H1 (cell line): Measurements from ENCODE around the gene GCK. TPM values are rescaled to one million over a fixed set of nuclear protein-coding genes. Genes with fewer than 3 reads are reported as not detected.

Experiments used
- BRCA1 ChIP-seq: IDR thresholded peaks from 2 replicates; pipeline ENCODE4 v1.6.1; 2012; ENCODE audit warnings: low read depth, low read length, improper control_type of control experiment
- CHD7 ChIP-seq: fragments of 300-600 bp; sonication (generic); IDR thresholded peaks from 2 replicates; pipeline ENCODE4 v1.7.1; 2012; ENCODE audit warnings: low read length, moderate library complexity, mild to moderate bottlenecking, inconsistent platforms; ENCODE audit not compliant: insufficient replicate concordance
- CTBP2 ChIP-seq: IDR thresholded peaks from 2 replicates; pipeline ENCODE4 v1.7.0; 2011; ENCODE audit warnings: borderline replicate concordance, mild to moderate bottlenecking, moderate library complexity, mixed read lengths, low read length; ENCODE audit not compliant: insufficient read depth, insufficient read length
- polyA plus RNA-seq, 7 experiments: library from polyadenylated mRNA; depleted of rRNA in 3 of 7; stranded (reverse) in 5 of 7; unstranded in 2 of 7; fragments of >200 nt in 5 of 7; fragments of 200-250 nt in 2 of 7; gene quantifications; 1 replicate in 5 of 7; 2 replicates in 1 of 7; 4 replicates in 1 of 7; pipeline versions ENCODE4 v1.2.1 to v1.2.3, GENCODE V29; 2011 to 2013; ENCODE audit warnings: missing spikeins in 2 of 7, mixed read lengths in 2 of 7
- total RNA-seq: library from RNA; stranded (reverse); fragmentation: NEBNext Ultra II Directional; extraction: Animal tissue kit (Norgen Biotek cat#: 25700); gene quantifications from 2 replicates; pipeline ENCODE4 v1.2.1, GENCODE V29; 2021

GCK gene
- total and polyA plus RNA-seq, 2 of the 8 experiments (the other 6 are each of a cell fraction or from before 2014, with no cell fraction given): 2.4 to 4.9 TPM

GRCh38 chr7:44132039-44132438 is 57.2 kb downstream of the GCK start (continued):
- TF ChIP-seq CHD7 (no peak), CTBP2 (no peak), BRCA1 (no peak)
- TF ChIP-seq, all 59 proteins: peak for 0
